Psoas muscle (tissue), 8 donors: ENCODE data around the gene RTBDN. TPM values are rescaled to one million over a fixed set of nuclear protein-coding genes. Genes with fewer than 3 reads are reported as not detected.
"Not testable (repeated sequence)": the region's sequence is repeated elsewhere in the genome, so short reads cannot be mapped to it uniquely, and the experiment has no call there.

ENCODE experiments used
- ATAC-seq, 4 donors: fragments of 200-7000 bp; cut with Tn5 transposase; one replicate each; pipeline ENCODE4 v1.9.1; 2020; ENCODE audit warnings: moderate library complexity in 3 of 4, mild to moderate bottlenecking in 2 of 4
- DNase-seq, 2 donors: peaks; one replicate each; pipeline ENCODE4 v3.0.0-alpha.2; 2020
- H3K27ac ChIP-seq: fragments of 200-600 bp; one replicate; pipeline ENCODE4 v1.8.0; 2022
- H3K27me3 ChIP-seq, 3 donors: fragments of 200-600 bp in 1 of 3; one replicate each; pipeline versions ENCODE4 v1.6.1 to v1.8.0; 2013 to 2022; ENCODE audit warnings: low read length in 2 of 3, mild to moderate bottlenecking in 2 of 3, moderate library complexity in 1 of 3; ENCODE audit not compliant: insufficient read depth in 3 of 3
- H3K36me3 ChIP-seq, 2 donors: fragments of 200-600 bp in 1 of 2; one replicate each; pipeline versions ENCODE4 v1.6.1 to v1.8.0; 2013 to 2022; ENCODE audit warnings: low read depth in 1 of 2, mild to moderate bottlenecking in 1 of 2, moderate library complexity in 1 of 2; ENCODE audit not compliant: insufficient read depth in 1 of 2
- H3K4me1 ChIP-seq: fragments of 200-600 bp; one replicate; pipeline ENCODE4 v1.8.0; 2022
- H3K4me3 ChIP-seq: fragments of 200-600 bp; one replicate; pipeline ENCODE4 v1.8.0; 2022; ENCODE audit warnings: mild to moderate bottlenecking
- H3K9me3 ChIP-seq: fragments of 200-600 bp; one replicate; pipeline ENCODE4 v1.8.0; 2022
- WGBS, 3 donors: extraction: QIAGEN DNeasy Blood & Tissue Kit; methylation state at CpG; one replicate each; pipeline versions ENCODE4 v1.1.6 to v1.1.7; 2013; 5-methylcytosine and 5-hydroxymethylcytosine counted together
- intact Hi-C, 2 donors: fragments of 100-400 bp; cut with DNase I; formaldehyde crosslinking; loops; one replicate each; pipeline versions ENCODE4 v1.11.0 to v1.14.2; 2022
- polyA plus RNA-seq, 3 donors: library from polyadenylated mRNA; stranded (reverse); fragments of 200-250 nt; gene quantifications; one replicate each; pipeline ENCODE4 v1.2.3, GENCODE V29; 2013
- total RNA-seq, 4 donors: library from RNA; stranded (reverse); fragmentation: NEBNext Ultra II Directional in 2 of 4; extraction: Animal tissue kit (Norgen Biotek cat#: 25700) in 2 of 4; gene quantifications; one replicate each; pipeline versions ENCODE4 v1.2.1 to v1.2.4, GENCODE V29; 2021 to 2023
- TF ChIP-seq, protein P1 (sequence below): fragments of 200-600 bp; IDR thresholded peaks from one replicate; pipeline ENCODE4 v1.8.0; 2022; ENCODE audit warnings: antibody characterized with exemption
- donor health status: healthy with polysubstance abuse.
- donor health status: DM: no; HTN: no; CAD: no; lungs with moderate emphysema.
- donor health status: Bipolar disorder and iron deficiency.
- donor health status: healthy.
- donor health status: DM: yes; HTN: yes; CAD: no.
- donor health status: DM: no; HTN: no; CAD: no.
- donor health status: DM: no; HTN: no; CAD: no.
- donor health status: DM: yes; HTN: yes; CAD: no.

RTBDN gene
- total and polyA plus RNA-seq, 7 donors: 0.05 TPM; not detected in 6

GRCh38 chr19:12858041-12858928, 23.9 kb upstream of the RTBDN start:
- H3K9me3 ChIP-seq: peaks cover 16% of the 10 kb centered on the region
- DNase-seq (no peak), ATAC-seq (no peak)
- H3K27me3 ChIP-seq: no peaks in the 10 kb centered on the region
- intact Hi-C loops: no loop called here
- H3K4me3 ChIP-seq: no peak overlapping the region
- 91 to 93% (median 92%) methylated on average over 30 to 35 of the region's 35 CpGs for WGBS, 3 donors
- H3K4me1 ChIP-seq: no peaks in the 10 kb centered on the region
- H3K36me3 ChIP-seq: no peaks in the 10 kb centered on the region
- TF ChIP-seq, protein P1, sequence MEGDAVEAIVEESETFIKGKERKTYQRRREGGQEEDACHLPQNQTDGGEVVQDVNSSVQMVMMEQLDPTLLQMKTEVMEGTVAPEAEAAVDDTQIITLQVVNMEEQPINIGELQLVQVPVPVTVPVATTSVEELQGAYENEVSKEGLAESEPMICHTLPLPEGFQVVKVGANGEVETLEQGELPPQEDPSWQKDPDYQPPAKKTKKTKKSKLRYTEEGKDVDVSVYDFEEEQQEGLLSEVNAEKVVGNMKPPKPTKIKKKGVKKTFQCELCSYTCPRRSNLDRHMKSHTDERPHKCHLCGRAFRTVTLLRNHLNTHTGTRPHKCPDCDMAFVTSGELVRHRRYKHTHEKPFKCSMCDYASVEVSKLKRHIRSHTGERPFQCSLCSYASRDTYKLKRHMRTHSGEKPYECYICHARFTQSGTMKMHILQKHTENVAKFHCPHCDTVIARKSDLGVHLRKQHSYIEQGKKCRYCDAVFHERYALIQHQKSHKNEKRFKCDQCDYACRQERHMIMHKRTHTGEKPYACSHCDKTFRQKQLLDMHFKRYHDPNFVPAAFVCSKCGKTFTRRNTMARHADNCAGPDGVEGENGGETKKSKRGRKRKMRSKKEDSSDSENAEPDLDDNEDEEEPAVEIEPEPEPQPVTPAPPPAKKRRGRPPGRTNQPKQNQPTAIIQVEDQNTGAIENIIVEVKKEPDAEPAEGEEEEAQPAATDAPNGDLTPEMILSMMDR: no peak
- no peak overlapping the region for H3K27ac ChIP-seq

DNA sequence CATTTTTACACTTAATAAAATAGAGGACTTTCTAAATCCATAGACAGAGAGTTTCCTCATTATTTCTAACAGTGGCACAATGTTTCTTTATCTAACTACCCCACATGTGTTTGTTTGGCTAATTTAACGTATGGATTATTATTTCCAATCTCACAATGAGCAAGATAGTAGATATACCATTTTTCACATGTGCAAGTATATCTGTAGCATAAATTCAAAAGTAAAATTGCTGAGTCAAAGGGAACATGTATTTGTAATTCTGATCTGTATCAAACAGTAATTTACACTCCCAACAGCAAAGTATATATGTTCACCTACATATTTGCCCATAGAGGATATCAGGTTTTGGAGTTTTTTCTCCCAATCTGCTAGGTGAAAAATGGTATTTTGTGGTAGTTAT, 22.3 kb upstream of the RTBDN start:
- Histone ChIP-seq H3K4me1 (no peaks in the 10 kb centered on the region), H3K27ac (no peak overlapping the region), H3K36me3 (no peaks in the 10 kb centered on the region), H3K9me3 (peaks cover 16% of the 10 kb centered on the region), H3K27me3 (no peaks in the 10 kb centered on the region), H3K4me3 (no peak overlapping the region)
- intact Hi-C loops: no loop called here
- WGBS, 3 donors: 66 to 82% (median 72%) methylated on average over 1 of the region's 1 CpG
- TF ChIP-seq, protein P1: no peak
- no peak for DNase-seq
- no peak for ATAC-seq

DNA sequence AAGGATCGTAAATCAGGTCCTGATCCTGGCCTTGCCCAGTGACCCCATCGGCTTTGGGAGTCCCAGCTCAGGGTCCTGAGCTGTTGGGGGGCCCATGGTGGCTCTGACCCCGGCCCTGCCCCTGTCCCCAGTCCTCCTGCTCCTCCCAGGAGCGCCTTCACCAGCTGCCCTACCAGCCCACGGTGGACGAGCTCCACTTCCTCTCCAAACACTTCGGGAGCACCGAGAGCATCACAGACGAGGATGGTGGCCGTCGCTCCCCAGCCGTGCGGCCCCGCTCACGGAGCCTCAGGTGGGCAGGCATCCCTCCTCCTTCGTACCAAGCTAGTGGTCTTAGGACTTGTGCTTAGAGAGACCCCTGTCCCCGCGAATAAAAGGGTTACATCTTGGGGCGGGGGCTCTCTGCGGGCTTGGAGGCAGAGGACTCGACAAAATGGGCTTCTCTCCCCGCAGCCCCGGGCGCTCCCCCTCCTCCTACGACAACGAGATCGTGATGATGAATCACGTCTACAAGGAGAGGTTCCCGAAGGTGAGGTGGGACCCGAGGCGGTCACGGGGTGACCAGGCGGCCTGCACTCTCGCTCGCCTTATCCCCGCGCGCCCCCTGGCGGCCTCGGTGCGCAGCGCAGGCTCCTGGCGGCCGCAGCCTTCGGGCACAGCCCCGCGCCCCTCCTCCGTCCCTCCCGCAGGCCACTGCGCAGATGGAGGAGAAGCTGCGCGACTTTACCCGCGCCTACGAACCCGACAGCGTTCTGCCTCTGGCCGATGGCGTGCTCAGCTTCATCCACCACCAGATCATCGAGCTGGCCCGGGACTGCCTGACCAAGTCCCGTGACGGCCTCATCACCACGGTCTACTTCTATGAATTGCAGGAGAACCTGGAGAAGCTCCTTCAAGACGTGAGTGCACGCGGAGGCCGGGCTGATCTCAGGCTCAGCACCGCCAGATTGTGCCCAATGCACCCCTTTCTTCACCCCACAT, 13.1 kb upstream of the RTBDN start:
- intact Hi-C loops: loop anchor here (2.0 to 5.0 kb wide), 4 partner anchors 75 to 170 kb away; partner anchors contain the start of gene TNPO2 (in 1 of the 2)
- Histone ChIP-seq H3K27ac (no peak overlapping the region), H3K4me1 (peaks cover 6% of the 10 kb centered on the region), H3K36me3 (no peaks in the 10 kb centered on the region), H3K4me3 (peak overlapping the region; percentile 47), H3K9me3 (no peaks in the 10 kb centered on the region), H3K27me3 (peaks cover 0 to 21% (median 2%) of the 10 kb centered on the region in 3 donors)
- 10 to 13% (median 13%) methylated on average over 53 to 69 of the region's 69 CpGs for WGBS, 3 donors
- TF ChIP-seq, protein P1: peak; percentile 100
- DNase-seq: peak; percentile 87 to 93
- peak; percentile 97 to 100 (median 98) for ATAC-seq

DNA sequence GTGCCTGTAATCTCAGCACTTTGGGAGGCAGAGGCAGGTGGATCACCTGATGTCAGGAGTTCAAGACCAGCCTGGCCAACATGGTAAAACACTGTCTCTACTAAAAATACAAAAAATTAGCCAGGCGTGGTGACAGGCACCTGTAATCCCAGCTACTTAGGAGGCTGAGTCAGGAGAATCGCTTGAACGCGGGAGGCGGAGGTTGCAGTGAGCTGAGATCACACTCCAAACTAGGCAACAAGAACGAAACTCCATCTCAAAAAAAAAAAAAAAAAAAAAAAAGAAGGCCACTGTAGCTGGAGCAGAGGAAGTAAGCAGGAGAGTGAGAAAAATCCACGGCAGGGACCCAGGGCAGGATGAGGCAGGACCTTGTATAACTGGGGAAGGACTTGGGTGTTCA, 12.2 kb upstream of the RTBDN start:
- WGBS, 3 donors: 79 to 83% (median 82%) methylated on average over 7 of the region's 7 CpGs
- not testable (repeated sequence) for H3K9me3 ChIP-seq, ATAC-seq, H3K27ac ChIP-seq, H3K36me3 ChIP-seq, H3K4me3 ChIP-seq, H3K4me1 ChIP-seq
- peak in 1 of 2 donors; percentile 25 for DNase-seq
- intact Hi-C loops: loop anchor here (2.0 to 5.0 kb wide), 4 partner anchors 74 to 169 kb away; partner anchors contain the start of gene TNPO2 (in 1 of the 2)
- peaks cover 0 to 29% (median 2%) of the 10 kb centered on the region in 3 donors for H3K27me3 ChIP-seq
